Measurements from ENCODE around the gene MATN3. TPM values are rescaled to one million over a fixed set of nuclear protein-coding genes. Genes with fewer than 3 reads are reported as not detected.

Gene MATN3
- polyA plus RNA-seq, 1 of the 3 experiments (the other 2 are of a cell fraction): 5.9 TPM

- TF ChIP-seq ZBTB33 (IDR thresholded peaks at IDR 0.05; ENCODE audit: borderline replicate concordance, low read depth) (no peak), RAD21 (IDR thresholded peaks at IDR 0.05; ENCODE audit: low read length) (no peak), ELF1 (IDR thresholded peaks at IDR 0.05) (no peak), YY1 (IDR thresholded peaks at IDR 0.05; ENCODE audit: low read depth) (no peak), MEF2A (IDR thresholded peaks at IDR 0.05; ENCODE audit: borderline replicate concordance, low read depth) (no peak), MXI1 (IDR thresholded peaks at IDR 0.05; ENCODE audit: low read depth, low read length) (no peak), CHD2 (IDR thresholded peaks at IDR 0.05; ENCODE audit: low read length, partially characterized antibody) (no peak), GATA2 (CRISPR knock-in tag; IDR thresholded peaks at IDR 0.05) (no peak), EP300 (IDR thresholded peaks at IDR 0.05; ENCODE audit: borderline replicate concordance in 1 of 2, low read depth in 1 of 2, low read length in 1 of 2) (no peak), GABPA (IDR thresholded peaks at IDR 0.05; ENCODE audit: low read depth) (no peak), FOSL2 (IDR thresholded peaks at IDR 0.05; ENCODE audit: borderline replicate concordance, low read depth) (no peak)
- TF ChIP-seq, protein P1, sequence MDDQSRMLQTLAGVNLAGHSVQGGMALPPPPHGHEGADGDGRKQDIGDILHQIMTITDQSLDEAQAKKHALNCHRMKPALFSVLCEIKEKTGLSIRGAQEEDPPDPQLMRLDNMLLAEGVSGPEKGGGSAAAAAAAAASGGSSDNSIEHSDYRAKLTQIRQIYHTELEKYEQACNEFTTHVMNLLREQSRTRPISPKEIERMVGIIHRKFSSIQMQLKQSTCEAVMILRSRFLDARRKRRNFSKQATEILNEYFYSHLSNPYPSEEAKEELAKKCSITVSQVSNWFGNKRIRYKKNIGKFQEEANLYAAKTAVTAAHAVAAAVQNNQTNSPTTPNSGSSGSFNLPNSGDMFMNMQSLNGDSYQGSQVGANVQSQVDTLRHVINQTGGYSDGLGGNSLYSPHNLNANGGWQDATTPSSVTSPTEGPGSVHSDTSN (IDR thresholded peaks at IDR 0.05): no peak
- TF ChIP-seq, protein P2, sequence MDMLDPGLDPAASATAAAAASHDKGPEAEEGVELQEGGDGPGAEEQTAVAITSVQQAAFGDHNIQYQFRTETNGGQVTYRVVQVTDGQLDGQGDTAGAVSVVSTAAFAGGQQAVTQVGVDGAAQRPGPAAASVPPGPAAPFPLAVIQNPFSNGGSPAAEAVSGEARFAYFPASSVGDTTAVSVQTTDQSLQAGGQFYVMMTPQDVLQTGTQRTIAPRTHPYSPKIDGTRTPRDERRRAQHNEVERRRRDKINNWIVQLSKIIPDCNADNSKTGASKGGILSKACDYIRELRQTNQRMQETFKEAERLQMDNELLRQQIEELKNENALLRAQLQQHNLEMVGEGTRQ (IDR thresholded peaks at IDR 0.05; ENCODE audit: borderline replicate concordance, low read depth, low read length): no peak
These were observed 37.2 kb upstream of the MATN3 start (continued) for GRCh38 chr2:20049637-20050036.

- H4K20me1 ChIP-seq (ENCODE audit: insufficient read depth): peaks cover 53% of the 10 kb centered on the region
- no peaks in the 10 kb centered on the region for H3K9me3 ChIP-seq
- H3K4me3 ChIP-seq (ENCODE audit: low read depth in 2 of 2, low read length in 1 of 2): peak overlapping the region; percentile 72 to 99; a peak in 3 of 4 replicates
- H3K27me3 ChIP-seq (ENCODE audit: insufficient read depth): no peaks in the 10 kb centered on the region
- peaks cover 83% of the 10 kb centered on the region for H3K79me2 ChIP-seq (ENCODE audit: insufficient read depth)
- H3F3A ChIP-seq (replicated peaks; ENCODE audit: insufficient read depth): peaks cover 3% of the 10 kb centered on the region
- peak overlapping the region; percentile 85; the same call in 1 of the 2 replicates for H3K9ac ChIP-seq
- no peak for DNase-seq
- peak overlapping the region; percentile 72 for H3K4me2 ChIP-seq
- no peak overlapping the region for H2AFZ ChIP-seq (ENCODE audit: low read depth)
- ChIA-PET CTCF (interaction anchor here (0.8 to 6.3 kb wide), 9 partner anchors 10 to 93 kb away, joined by 3 to 54 read pairs (median 3); partner anchors contain the start of gene MATN3), POLR2A (no interaction called here)
- 76% methylated on average over 6 of the region's 6 CpGs for WGBS (ENCODE audit: low lambda C conversion rate)
- no peaks in the 10 kb centered on the region for H3K9me2 ChIP-seq
- H3K27ac ChIP-seq (ENCODE audit: low read depth in 2 of 2, low read length in 1 of 2): peak overlapping the region; percentile 16 to 98; a peak in 3 of 4 replicates
- H3K4me1 ChIP-seq (ENCODE audit: control insufficient read depth in 1 of 2, insufficient read depth in 2 of 2, low read depth in 1 of 2, low read length in 1 of 2): peaks cover 14 to 40% of the 10 kb centered on the region in 2 experiments; a peak in 3 of 4 replicates
- H3K36me3 ChIP-seq (replicated peaks in 1 of 2; ENCODE audit: control insufficient read depth in 1 of 2, insufficient read depth in 2 of 2, low read length in 1 of 2): peaks cover 2 to 7% of the 10 kb centered on the region in 2 experiments
- TF ChIP-seq TAF1 (IDR thresholded peaks at IDR 0.05; ENCODE audit: borderline replicate concordance, low read depth, low read length) (no peak), GATA2 (CRISPR knock-in tag; IDR thresholded peaks at IDR 0.05) (peak; percentile 25; the same call in 1 of the 2 replicates)
These were observed 36.3 kb upstream of the MATN3 start for GRCh38 chr2:20048488-20049448.

Measured in SK-N-SH (cell line).